BJ (cell line): ENCODE results near the gene MTHFSD. TPM values are rescaled to one million over a fixed set of nuclear protein-coding genes. Genes with fewer than 3 reads are reported as not detected.

Experiments used
- CTCF ChIA-PET: fragments of 350-600 bp; formaldehyde crosslinking; extraction: SDS; loops from one replicate; lab custom pipeline; 2021; ENCODE audit warnings: antibody characterized with exemption, inconsistent platforms; lab: Yijun Ruan, JAX
- POLR2A ChIA-PET: fragments of 300-600 bp; sonication (Branson Sonifier 250); formaldehyde crosslinking; extraction: SDS; loops from one replicate; lab custom pipeline; 2021; ENCODE audit warnings: antibody characterized with exemption; lab: Charles Lee
- DNase-seq: peaks from one replicate; pipeline ENCODE4 v3.0.0-alpha.2; 2011; ENCODE audit warnings: low read depth
- H3K27me3 ChIP-seq: 2 replicates; pipeline ENCODE4 v1.6.0; 2011; ENCODE audit warnings: low read length; ENCODE audit not compliant: control insufficient read depth, insufficient read depth
- H3K36me3 ChIP-seq: 2 replicates; pipeline ENCODE4 v1.5.1; 2011; ENCODE audit warnings: low read length; ENCODE audit not compliant: control insufficient read depth, insufficient read depth
- H3K4me3 ChIP-seq: 2 replicates; pipeline ENCODE4 v1.5.1; 2011; ENCODE audit warnings: low read depth, mild to moderate bottlenecking, control low read depth, low read length
- CTCF ChIP-seq: IDR thresholded peaks from 2 replicates; pipeline ENCODE4 v1.5.1; 2011; ENCODE audit warnings: low read depth, mild to moderate bottlenecking, control low read depth, inconsistent platforms, low read length, moderate library complexity; ENCODE audit not compliant: insufficient read depth
- polyA plus RNA-seq: library from polyadenylated mRNA; depleted of rRNA; stranded (reverse); fragments of >200 nt; gene quantifications from 2 replicates; pipeline ENCODE4 v1.2.3, GENCODE V29; 2011

MTHFSD gene
- polyA plus RNA-seq, 1 experiment: 17.2 TPM

- no peak for TF ChIP-seq CTCF
- no peak for DNase-seq
- ChIA-PET POLR2A (no interaction called here), CTCF (interaction anchor here (0.6 to 1.4 kb wide), 2 partner anchors 247 to 285 kb away, joined by 3 read pairs; no protein-coding TSS in a partner anchor)
- Histone ChIP-seq H3K4me3 (no peak overlapping the region), H3K27me3 (peaks cover 35% of the 10 kb centered on the region), H3K36me3 (no peaks in the 10 kb centered on the region; the same call in 1 of the 2 replicates)
Observed at GRCh38 chr16:86499440-86499786, 55.6 kb downstream of the MTHFSD start.

GRCh38 chr16:86498671-86499439 lies 56.2 kb downstream of the MTHFSD start:
- no peak for TF ChIP-seq CTCF
- H3K4me3 ChIP-seq: peak overlapping the region; percentile 24; the same call in 1 of the 2 replicates
- no peaks in the 10 kb centered on the region; the same call in 1 of the 2 replicates for H3K36me3 ChIP-seq
- POLR2A ChIA-PET: no interaction called here
- CTCF ChIA-PET: interaction anchor here (0.6 to 1.4 kb wide), 2 partner anchors 246 to 285 kb away, joined by 3 read pairs; no protein-coding TSS in a partner anchor
- DNase-seq: no peak
- H3K27me3 ChIP-seq: peaks cover 29% of the 10 kb centered on the region

GRCh38 chr16:86498155-86498670 lies 56.8 kb downstream of the MTHFSD start:
- H3K4me3 ChIP-seq: no peak overlapping the region
- H3K36me3 ChIP-seq: no peaks in the 10 kb centered on the region; the same call in 1 of the 2 replicates
- 0 out of 2 replicates have a peak, but pooled peaks have one; percentile 18 for TF ChIP-seq CTCF
- POLR2A ChIA-PET: no interaction called here
- no peak for DNase-seq
- CTCF ChIA-PET: interaction anchor here (1.4 kb wide), 1 partner anchor 246 kb away, joined by 3 read pairs; no protein-coding TSS in a partner anchor
- peaks cover 28% of the 10 kb centered on the region for H3K27me3 ChIP-seq

DNA sequence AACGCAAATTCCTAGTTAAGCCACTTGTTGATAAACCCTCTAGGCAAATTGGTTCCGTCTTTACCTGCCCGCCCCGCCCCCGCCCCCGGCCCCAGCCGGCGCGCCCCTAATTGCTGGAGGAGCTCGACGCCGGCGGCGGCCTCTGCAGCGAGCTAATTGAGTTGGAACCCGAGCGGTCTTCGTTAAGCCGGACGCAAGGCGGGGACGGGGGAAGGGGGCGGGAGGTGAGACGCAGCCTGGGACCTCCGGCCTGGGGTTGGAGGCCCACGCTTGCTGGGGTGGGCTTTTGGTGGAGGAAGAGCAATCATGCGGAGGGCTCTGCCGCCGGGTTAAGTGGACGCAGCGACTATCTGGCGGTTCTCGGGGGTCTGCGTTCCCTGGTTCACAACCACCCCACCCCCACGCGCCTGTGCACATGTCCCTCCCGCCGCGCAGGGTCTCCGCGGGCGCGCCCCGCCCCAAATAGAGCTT lies 57.4 kb downstream of the MTHFSD start:
- CTCF ChIA-PET: no interaction called here
- POLR2A ChIA-PET: interaction anchor here (0.7 kb wide), 1 partner anchor 257 kb away, joined by 9 read pairs; no protein-coding TSS in a partner anchor
- H3K27me3 ChIP-seq: peaks cover 28% of the 10 kb centered on the region
- DNase-seq: no peak
- TF ChIP-seq CTCF: no peak
- no peaks in the 10 kb centered on the region; the same call in 1 of the 2 replicates for H3K36me3 ChIP-seq
- H3K4me3 ChIP-seq: no peak overlapping the region

GRCh38 chr16:86496929-86497461 lies 58.0 kb downstream of the MTHFSD start:
- Histone ChIP-seq H3K27me3 (peaks cover 27% of the 10 kb centered on the region), H3K4me3 (no peak overlapping the region), H3K36me3 (no peaks in the 10 kb centered on the region; the same call in 1 of the 2 replicates)
- ChIA-PET CTCF (no interaction called here), POLR2A (no interaction called here)
- DNase-seq: no peak
- TF ChIP-seq CTCF: no peak
